Epithelial cell of umbilical artery (primary cell): Measurements from ENCODE around the gene C1orf87. TPM values are rescaled to one million over a fixed set of nuclear protein-coding genes. Genes with fewer than 3 reads are reported as not detected.

Source experiments
- total RNA-seq: library from RNA; depleted of rRNA; stranded (reverse); fragments of >200 nt; gene quantifications from 2 replicates; pipeline ENCODE4 v1.2.3, GENCODE V29; 2014

Gene C1orf87, protein sequence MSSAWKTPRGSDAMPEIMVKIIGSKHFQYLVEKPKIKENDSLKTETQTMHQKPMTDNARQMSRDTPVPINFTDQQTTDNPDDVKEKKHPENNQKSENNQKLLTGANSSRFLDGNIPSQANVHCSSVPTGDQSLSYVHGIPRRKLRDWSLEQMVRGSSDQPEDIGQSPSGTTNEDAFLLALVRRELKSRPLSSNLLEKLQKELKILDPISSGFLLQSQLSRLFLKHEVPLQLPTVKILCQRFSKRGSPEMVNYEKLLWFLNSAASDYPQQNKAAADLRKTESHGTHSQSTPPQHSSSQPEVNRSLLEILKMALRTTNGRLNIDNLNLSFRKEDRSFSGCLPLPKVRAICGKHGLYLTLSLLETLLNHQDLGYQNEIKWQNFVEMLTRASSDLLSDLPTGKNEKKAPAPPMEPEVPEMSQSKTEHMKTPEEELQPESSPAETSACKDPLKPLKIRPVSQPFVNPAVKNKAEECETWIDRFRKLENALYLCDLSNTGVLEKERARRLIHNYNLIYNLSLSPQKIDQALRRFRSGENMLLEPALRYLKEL
- not detected in 2 replicates for total RNA-seq

DNA sequence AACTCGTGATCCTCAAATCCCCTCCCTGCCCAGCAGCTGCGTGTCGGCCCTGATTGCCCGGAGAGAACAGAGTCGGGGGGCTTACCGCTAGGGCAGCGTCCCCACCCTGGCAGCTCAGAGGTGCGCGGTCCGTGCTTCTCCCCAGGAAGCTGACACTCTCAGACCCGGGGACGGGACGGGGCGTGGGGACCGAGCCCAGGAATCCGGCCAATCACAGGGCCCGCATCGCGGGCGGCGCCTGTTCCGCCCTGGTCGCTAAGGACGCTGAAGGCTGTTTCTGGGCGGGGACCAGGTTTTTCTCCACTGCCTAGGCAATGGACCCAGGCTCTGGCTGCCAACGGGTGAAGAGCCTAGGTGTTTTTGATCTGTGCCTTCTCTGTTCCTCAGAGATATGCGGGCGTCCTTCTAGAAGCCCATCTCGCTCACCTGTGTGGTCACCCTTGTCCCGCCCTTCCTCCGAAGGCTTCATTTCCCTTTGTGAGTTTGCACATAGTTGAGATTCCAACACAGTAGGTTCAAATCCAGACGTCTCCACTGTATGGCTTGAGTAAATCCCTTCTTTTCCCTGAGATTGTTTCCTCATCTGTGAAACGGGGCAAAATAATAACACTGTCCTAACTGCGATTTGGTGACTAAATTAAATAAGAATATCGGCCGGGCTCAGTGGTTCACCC, at the start of gene C1orf87:
Gene C1orf87 (minus strand): TSS at position 166 of the 674 bp plus-strand sequence. CDS start 1,127 bp downstream, outside the sequence.

Other genes starting within 250 kb of the C1orf87 start
- gene CYP2J2, start 147.0 kb downstream of the C1orf87 start, total RNA-seq, result under 0.01 and 0.91 TPM in 2 replicates